GM19372 (cell line): ENCODE measurements around the gene AOX1.
"Not testable (repeated sequence)": the region's sequence is repeated elsewhere in the genome, so short reads cannot be mapped to it uniquely, and the experiment has no call there.

Source experiments
- ATAC-seq: cut with Tn5 transposase; IDR thresholded peaks from one replicate; pipeline ENCODE4 v1.9.1; 2021; ENCODE audit warnings: mild to moderate bottlenecking, low read depth, moderate library complexity; ENCODE audit not compliant: unreplicated experiment

The AOX1 gene

GRCh38 chr2:200625282-200625681 lies 39.5 kb downstream of the AOX1 start:
- ATAC-seq = no peak

DNA sequence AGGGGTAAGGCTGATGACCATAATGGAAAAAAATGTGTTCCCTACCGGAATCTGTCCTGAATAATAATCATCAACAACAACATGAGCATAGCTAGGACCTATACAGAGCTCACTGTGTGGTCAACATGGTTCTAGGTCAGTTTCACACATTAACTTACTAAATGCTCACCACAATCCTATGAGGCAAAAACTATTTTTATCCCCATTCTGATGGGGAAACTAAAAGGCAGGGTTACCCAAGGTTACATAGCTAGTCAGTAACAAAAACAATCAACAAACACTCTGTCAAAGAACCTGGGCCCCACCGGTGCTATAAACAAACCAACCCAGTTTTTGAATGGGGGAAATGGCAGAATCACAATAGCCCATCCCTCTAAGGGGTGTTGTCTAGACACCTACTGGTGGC lies 40.1 kb downstream of the AOX1 start:
- ATAC-seq = no peak

DNA sequence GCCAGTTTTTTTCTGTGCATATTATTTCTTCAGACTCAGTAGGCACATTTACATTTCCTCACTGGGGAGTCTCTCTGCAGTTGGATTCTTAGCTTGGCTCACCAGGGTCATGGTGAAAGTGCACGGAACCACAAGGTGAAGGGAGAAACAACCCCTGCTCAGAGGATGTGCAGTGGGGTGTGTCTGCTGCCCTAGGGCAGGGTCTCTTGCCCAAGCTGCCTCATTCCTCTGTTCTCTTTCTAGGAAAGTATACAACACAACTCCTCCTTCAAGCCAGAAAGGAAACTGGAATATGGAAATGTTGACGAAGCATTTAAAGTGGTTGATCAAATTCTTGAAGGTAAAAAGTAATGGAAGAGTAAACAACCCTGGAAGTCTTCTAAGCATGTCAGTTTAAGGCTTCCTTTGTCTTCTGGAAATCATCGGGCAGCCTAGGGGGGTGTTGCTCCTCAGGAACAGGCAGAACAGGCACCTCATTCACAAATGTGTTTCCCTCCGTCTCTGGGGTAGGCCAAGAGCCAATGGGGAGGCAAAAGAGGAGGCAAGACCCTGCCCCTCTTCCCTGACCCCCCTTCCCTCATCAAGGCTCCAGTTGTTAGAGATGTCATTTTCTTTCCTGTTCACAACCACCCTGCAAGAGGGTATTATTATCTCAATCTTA lies 41.4 kb downstream of the AOX1 start:
- no peak for ATAC-seq

- ATAC-seq = not testable (repeated sequence)
Observed at GRCh38 chr2:200628461-200628860, 42.6 kb downstream of the AOX1 start.

GRCh38 chr2:200631287-200631686 lies 45.5 kb downstream of the AOX1 start:
- no peak for ATAC-seq

GRCh38 chr2:200634231-200634964 lies 48.6 kb downstream of the AOX1 start:
- ATAC-seq = no peak

DNA sequence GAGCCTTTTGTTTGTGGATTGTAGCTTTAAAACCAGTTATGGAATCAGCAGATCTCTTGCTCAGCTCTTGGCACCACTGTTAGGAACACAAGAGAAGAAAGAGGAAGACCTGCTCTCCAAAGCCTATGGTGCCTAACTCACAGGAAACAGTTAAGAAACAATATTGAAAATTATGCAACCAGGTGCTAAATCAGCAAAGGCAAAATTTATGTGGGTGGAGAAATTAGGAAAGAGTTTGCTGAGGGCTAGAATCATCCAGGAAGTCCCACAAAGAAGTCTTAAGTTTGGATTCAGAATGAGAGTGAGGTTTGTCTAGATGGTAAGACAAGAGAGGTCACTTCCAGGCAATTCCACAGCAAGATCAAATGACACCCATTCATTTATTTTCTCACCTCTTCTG lies 49.4 kb downstream of the AOX1 start:
- ATAC-seq = no peak

GRCh38 chr2:200637901-200638300 lies 52.1 kb downstream of the AOX1 start:
- ATAC-seq = no peak

DNA sequence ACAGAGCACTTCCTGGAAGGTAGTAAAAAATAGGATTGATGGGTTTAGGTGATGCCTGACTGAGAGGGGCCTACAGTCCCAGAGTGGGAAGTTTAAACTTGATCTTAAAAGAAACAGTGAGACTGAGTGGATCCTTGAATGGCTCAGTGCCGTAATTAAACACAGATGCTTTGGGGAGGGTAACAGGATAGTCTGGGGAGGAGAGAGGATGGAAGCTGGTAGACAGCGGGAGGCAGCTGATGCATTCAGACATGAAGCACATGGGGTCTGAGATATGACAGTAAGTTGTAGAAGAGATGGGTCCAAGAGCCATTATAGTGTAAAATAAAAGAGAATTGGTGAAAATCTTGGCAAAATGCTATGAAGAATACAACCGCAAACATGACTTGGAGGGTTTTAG lies 54.4 kb downstream of the AOX1 start:
- ATAC-seq = no peak

- ATAC-seq = no peak
Observed at GRCh38 chr2:200640901-200641300, 55.1 kb downstream of the AOX1 start.

DNA sequence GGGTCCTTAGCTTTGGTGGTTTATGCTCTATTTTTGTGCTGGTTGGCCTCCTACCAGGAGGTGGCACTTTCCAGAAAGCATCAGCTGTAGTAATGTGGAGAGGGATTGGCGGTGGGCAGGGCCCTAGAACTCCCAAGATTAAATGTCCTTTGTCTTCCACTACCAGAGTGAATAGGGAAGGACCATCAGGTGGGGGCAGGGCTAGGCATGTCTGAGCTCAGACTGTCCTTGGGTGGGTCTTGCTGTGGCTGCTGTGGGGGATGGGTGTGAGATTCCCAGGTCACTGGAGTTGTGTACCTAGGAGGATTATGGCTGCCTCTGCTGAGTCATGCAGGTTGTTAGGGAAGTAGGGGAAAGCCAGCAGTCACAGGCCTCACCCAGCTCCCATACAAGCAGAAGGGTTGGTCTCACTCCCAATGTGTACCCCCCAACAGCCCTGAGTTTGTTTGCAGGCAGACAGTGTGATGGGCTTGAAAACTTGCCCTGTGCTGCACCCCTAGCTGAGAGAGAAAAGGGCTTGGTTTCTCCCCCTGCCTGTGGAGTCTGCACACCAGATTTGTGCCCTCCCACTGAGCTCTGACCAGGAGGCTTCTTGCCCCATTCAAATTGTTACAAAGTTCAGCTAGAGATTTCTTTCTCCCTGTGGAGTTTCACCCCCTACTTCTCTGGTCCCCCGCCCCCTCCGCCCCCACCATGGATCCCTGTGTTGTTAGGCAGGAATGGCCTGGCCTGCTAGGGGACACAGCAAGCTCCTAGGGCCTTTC lies 62.9 kb downstream of the AOX1 start:
- ATAC-seq = not testable (repeated sequence)

DNA sequence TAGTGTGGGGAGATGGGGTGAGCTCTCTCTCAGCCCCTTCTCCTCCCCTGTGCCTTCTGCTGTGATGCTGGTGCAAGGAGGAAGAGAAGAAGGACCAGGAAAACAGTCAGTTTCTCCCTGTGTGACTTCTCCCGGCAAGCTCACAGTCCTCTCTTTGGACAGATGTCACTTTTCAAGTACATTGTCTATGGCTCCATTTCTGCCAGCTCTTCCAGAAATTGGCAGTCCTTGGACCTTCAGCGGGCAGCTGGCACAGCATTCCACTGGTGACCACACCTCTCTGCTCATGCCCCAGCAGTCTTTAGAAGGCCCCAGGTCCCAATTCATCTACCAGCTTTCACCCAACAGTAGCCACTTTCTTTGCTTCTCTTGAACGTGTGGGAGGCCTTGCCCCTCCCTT lies 63.9 kb downstream of the AOX1 start:
- ATAC-seq = no peak

GRCh38 chr2:200650195-200650594 lies 64.4 kb downstream of the AOX1 start:
- no peak for ATAC-seq

- ATAC-seq = no peak
Observed at GRCh38 chr2:200652158-200652557, 66.3 kb downstream of the AOX1 start.

DNA sequence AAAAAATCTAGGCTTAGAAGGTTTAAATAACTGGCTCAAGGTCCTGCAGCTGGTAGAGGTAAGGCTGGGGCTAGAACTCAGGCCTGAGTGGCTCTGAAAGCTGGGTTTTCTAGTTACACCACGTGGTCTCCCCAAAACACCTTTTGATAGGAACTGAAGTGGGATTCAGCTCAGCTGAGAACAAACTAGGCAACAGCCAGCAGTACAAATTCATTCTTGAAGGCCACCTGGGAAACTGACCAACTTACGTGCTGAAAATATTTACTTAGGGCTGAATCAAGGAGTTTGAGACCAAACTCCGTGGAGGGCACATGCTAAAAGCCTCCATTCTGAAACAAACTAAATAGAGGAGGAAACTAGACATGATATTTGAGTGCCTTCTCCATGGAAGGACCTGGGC lies 67.2 kb downstream of the AOX1 start:
- ATAC-seq = no peak

- no peak for ATAC-seq
Observed at GRCh38 chr2:200654823-200655222, 69.0 kb downstream of the AOX1 start.

GRCh38 chr2:200655918-200656580 lies 70.2 kb downstream of the AOX1 start:
- ATAC-seq = no peak

DNA sequence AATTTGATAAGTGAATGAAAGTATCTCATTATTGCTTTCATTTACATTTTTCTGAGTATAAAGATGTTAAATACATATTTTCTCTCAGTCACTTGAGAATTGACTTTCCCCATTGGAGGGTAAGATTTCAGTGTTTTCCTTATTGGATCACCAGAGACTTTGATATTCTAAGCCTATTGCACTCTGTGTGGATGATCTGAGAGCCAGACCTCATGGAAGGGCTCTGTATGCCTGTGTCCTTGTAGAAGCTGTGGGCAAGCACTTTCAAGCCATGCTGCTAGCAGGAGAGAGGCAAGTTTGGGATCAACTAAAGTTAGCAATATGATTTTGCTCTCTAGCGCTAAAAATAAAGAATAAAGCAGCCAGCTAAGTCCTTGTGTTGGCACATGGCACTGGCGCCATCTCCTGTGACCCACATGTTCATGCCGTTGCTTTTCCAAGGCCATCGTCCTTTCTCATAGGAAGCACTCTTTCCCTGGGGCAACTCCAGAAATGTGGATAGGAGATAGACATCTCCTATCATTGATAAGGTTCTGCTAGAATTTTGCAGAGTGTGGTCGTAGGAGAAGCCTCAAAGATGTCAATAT lies 72.6 kb downstream of the AOX1 start:
- no peak for ATAC-seq

DNA sequence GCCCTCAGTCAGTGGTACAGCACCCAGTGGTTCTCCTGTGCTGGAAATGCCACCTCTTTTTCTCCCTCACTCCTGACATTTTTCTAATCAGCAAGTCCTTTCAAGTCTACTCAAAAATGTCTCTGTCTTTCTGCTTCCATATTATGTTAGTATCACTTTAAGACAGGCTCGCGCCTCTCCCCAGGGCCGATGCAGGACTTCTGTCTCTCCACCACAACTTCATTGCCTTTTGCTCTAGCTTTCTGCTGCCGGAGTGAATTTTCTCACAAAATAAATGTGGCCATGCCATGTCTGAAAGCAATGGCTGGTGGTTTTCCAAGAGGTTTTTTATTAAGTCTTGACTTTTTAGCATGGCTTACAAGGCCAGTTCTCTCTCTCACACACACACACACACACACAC lies 73.6 kb downstream of the AOX1 start:
- no peak for ATAC-seq

DNA sequence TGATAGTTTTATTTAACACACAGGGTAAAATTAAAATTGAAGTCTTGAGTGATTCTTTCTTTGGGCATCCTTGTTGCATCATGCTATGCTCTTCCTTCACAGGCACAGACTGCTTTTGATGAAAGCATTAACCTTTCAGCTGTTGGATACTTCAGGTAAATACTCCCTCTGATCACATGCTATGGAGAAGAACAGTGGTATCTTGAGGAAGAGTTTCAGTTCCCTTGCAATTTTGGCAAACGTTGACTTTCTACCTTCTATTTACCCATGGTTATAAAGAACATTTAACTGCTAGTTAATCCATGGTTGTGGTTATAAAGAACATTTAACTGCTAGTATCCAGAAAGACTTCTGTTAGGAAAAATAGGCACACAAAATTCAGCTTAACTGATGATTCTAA lies 75.7 kb downstream of the AOX1 start:
- ATAC-seq = no peak

DNA sequence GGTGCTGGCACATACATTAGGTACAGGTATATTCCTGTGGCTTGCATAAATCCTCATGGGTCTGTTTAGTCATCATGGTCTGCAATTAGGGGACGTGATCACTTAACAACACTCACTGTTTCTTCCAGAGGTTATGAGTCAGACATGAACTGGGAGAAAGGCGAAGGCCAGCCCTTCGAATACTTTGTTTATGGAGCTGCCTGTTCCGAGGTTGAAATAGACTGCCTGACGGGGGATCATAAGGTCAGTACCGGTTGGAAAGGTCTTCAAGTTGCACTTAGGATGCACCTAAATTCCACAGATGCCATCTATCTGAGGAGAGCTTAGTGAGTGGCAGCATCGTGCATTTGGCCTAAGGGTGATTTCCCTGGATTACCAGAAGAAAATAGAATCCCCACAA lies 76.9 kb downstream of the AOX1 start:
- ATAC-seq = no peak
